ENCODE data around the gene HS6ST2. TPM values are rescaled to one million over a fixed set of nuclear protein-coding genes. Genes with fewer than 3 reads are reported as not detected.

Gene HS6ST2
- total RNA-seq, 1 donor = not detected

DNA sequence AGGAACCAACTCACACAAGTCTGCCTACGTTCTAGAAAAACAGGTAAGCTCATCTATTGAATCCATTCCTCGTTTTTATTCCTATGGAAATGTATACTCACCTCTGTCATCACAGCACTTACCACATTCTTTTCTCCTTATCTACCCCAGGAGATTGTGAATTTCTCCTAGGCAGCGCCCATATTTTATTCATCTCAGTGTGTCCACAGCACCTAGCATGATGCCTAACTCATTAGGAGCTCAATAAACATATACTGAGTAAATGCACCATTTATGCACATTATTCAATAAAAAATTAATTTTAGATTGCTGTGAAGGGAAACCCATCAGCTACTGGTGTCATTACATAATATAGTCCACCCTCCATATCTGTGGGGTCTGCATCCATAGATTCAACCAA lies 363.4 kb downstream of the HS6ST2 start:
- no peaks in the 10 kb centered on the region for H3K4me1 ChIP-seq (ENCODE audit: insufficient read depth, low read length)
- peaks cover 13% of the 10 kb centered on the region for H3K27me3 ChIP-seq (ENCODE audit: insufficient read depth, low read length)
- no peaks in the 10 kb centered on the region for H4K20me1 ChIP-seq (ENCODE audit: insufficient read depth, low read length)
- H2AFZ ChIP-seq (ENCODE audit: low read length) = no peak overlapping the region
- H3K27ac ChIP-seq (ENCODE audit: low read depth, low read length) = no peak overlapping the region
- no peak overlapping the region for H3K4me3 ChIP-seq (ENCODE audit: insufficient read depth, low read length)
- TF ChIP-seq, protein P1, sequence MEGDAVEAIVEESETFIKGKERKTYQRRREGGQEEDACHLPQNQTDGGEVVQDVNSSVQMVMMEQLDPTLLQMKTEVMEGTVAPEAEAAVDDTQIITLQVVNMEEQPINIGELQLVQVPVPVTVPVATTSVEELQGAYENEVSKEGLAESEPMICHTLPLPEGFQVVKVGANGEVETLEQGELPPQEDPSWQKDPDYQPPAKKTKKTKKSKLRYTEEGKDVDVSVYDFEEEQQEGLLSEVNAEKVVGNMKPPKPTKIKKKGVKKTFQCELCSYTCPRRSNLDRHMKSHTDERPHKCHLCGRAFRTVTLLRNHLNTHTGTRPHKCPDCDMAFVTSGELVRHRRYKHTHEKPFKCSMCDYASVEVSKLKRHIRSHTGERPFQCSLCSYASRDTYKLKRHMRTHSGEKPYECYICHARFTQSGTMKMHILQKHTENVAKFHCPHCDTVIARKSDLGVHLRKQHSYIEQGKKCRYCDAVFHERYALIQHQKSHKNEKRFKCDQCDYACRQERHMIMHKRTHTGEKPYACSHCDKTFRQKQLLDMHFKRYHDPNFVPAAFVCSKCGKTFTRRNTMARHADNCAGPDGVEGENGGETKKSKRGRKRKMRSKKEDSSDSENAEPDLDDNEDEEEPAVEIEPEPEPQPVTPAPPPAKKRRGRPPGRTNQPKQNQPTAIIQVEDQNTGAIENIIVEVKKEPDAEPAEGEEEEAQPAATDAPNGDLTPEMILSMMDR (IDR thresholded peaks at IDR 0.05; ENCODE audit: extremely low read depth, low read depth, low read length) = no peak
- no peak overlapping the region for H3K4me2 ChIP-seq (ENCODE audit: insufficient read depth, low read length)
- H3K36me3 ChIP-seq (ENCODE audit: insufficient read depth, low read length) = no peaks in the 10 kb centered on the region
- DNase-seq (ENCODE audit: insufficient read length, low spot score, missing footprints) = no peak
- no peaks in the 10 kb centered on the region for H3K9me3 ChIP-seq (ENCODE audit: low read depth, low read length)
- no peaks in the 10 kb centered on the region for H3K79me2 ChIP-seq (ENCODE audit: insufficient read depth, low read length)

DNA sequence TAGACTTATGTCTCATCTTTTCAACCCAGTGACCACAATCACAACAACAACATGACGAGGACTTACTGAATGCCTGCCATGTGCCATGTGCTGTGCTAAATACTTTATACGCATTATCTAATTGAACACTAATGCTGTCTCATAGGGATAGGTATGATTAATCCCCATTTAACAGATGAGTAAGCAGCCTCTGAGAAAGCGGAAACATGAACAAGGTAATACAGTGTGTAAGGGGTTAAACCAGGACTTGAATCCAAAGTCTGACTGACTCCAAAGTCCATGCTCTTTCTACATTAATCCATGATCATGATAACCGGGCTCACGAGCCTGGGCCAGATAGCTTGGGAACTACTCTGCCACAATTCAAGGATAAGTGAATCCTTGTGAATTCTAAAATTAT lies 364.3 kb downstream of the HS6ST2 start:
- no peak for DNase-seq (ENCODE audit: insufficient read length, low spot score, missing footprints)
- no peak overlapping the region for H3K27ac ChIP-seq (ENCODE audit: low read depth, low read length)

DNA sequence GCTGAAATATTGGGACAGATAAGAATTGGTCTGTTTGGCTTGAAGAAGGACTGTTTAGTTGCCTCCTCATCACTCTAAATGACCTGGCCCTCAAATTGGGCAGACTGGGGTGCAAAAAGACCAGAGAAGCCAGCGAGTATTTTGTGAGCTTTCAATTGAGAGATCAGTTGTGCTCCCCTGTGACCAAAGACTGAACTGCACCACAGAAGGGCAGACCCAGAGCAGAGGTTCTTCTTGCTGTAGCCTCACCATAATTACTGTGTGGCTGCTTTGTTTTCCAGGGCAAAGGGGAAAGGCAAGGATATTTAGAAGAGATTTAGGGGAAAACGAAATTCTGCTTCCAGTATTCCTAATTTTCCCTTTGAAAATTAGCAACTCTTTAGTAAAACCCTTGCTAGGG lies 365.5 kb downstream of the HS6ST2 start:
- DNase-seq (ENCODE audit: insufficient read length, low spot score, missing footprints) = no peak
- no peaks in the 10 kb centered on the region for H3K4me1 ChIP-seq (ENCODE audit: insufficient read depth, low read length)
- H4K20me1 ChIP-seq (ENCODE audit: insufficient read depth, low read length) = no peaks in the 10 kb centered on the region
- peaks cover 13% of the 10 kb centered on the region for H3K27me3 ChIP-seq (ENCODE audit: insufficient read depth, low read length)
- H3K27ac ChIP-seq (ENCODE audit: low read depth, low read length) = no peak overlapping the region
- no peak overlapping the region for H3K4me3 ChIP-seq (ENCODE audit: insufficient read depth, low read length)
- no peaks in the 10 kb centered on the region for H3K9me3 ChIP-seq (ENCODE audit: low read depth, low read length)
- H3K4me2 ChIP-seq (ENCODE audit: insufficient read depth, low read length) = no peak overlapping the region
- H3K79me2 ChIP-seq (ENCODE audit: insufficient read depth, low read length) = no peaks in the 10 kb centered on the region
- TF ChIP-seq, protein P1 (IDR thresholded peaks at IDR 0.05; ENCODE audit: extremely low read depth, low read depth, low read length) = peak; percentile 37
- no peaks in the 10 kb centered on the region for H3K36me3 ChIP-seq (ENCODE audit: insufficient read depth, low read length)
- no peak overlapping the region for H2AFZ ChIP-seq (ENCODE audit: low read length)

More for the DNA sequence above, 364.3 kb downstream of the HS6ST2 start:
- Histone ChIP-seq H3K9me3 (ENCODE audit: low read depth, low read length) (no peaks in the 10 kb centered on the region), H3K4me2 (ENCODE audit: insufficient read depth, low read length) (no peak overlapping the region), H3K4me3 (ENCODE audit: insufficient read depth, low read length) (no peak overlapping the region), H3K36me3 (ENCODE audit: insufficient read depth, low read length) (no peaks in the 10 kb centered on the region), H3K27me3 (ENCODE audit: insufficient read depth, low read length) (peaks cover 13% of the 10 kb centered on the region), H4K20me1 (ENCODE audit: insufficient read depth, low read length) (no peaks in the 10 kb centered on the region), H2AFZ (ENCODE audit: low read length) (no peak overlapping the region), H3K4me1 (ENCODE audit: insufficient read depth, low read length) (no peaks in the 10 kb centered on the region), H3K79me2 (ENCODE audit: insufficient read depth, low read length) (no peaks in the 10 kb centered on the region)
- TF ChIP-seq, protein P1 (IDR thresholded peaks at IDR 0.05; ENCODE audit: extremely low read depth, low read depth, low read length) = no peak

DNA sequence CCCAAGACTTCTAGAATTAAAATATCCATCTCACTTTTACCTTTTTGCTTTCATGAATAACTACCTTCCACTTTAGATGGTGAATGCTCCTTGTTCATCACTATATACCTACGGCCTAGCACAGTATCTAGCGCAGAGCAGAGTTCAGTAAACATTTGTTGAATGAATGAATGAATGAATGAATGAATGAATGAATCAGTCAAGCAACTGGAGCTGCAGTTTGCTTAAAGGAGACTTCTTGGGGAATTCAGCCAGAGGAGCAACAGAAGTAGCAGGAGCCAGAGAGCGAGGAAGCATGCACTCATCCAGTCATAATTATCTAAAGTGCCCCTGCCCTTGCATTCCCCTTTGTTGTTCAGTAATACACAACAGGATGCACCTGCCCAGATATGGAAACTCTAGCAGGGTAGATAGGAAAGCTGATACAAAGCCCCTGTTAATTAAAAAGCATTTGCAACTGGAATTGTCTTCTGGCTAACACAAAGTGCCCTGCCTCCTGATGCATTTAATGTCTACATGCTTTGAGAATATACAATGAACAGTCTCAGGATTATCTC lies 366.6 kb downstream of the HS6ST2 start:
- H3K4me3 ChIP-seq (ENCODE audit: insufficient read depth, low read length) = no peak overlapping the region
- no peaks in the 10 kb centered on the region for H3K9me3 ChIP-seq (ENCODE audit: low read depth, low read length)
- TF ChIP-seq, protein P1 (IDR thresholded peaks at IDR 0.05; ENCODE audit: extremely low read depth, low read depth, low read length) = no peak

More for the DNA sequence above, 366.6 kb downstream of the HS6ST2 start:
- H3K27ac ChIP-seq (ENCODE audit: low read depth, low read length) = no peak overlapping the region
- no peak for DNase-seq (ENCODE audit: insufficient read length, low spot score, missing footprints)
- H3K4me2 ChIP-seq (ENCODE audit: insufficient read depth, low read length) = no peak overlapping the region
- no peaks in the 10 kb centered on the region for H4K20me1 ChIP-seq (ENCODE audit: insufficient read depth, low read length)
- H2AFZ ChIP-seq (ENCODE audit: low read length) = no peak overlapping the region
- H3K36me3 ChIP-seq (ENCODE audit: insufficient read depth, low read length) = no peaks in the 10 kb centered on the region
- H3K27me3 ChIP-seq (ENCODE audit: insufficient read depth, low read length) = peaks cover 10% of the 10 kb centered on the region
- no peaks in the 10 kb centered on the region for H3K4me1 ChIP-seq (ENCODE audit: insufficient read depth, low read length)
- no peaks in the 10 kb centered on the region for H3K79me2 ChIP-seq (ENCODE audit: insufficient read depth, low read length)
